Measurements from ENCODE around the gene NOS3. TPM values are rescaled to one million over a fixed set of nuclear protein-coding genes. Genes with fewer than 3 reads are reported as not detected.

The NOS3 gene
- total RNA-seq, 2 donors from 2014 or later: 4.0 to 4.2 TPM

DNA sequence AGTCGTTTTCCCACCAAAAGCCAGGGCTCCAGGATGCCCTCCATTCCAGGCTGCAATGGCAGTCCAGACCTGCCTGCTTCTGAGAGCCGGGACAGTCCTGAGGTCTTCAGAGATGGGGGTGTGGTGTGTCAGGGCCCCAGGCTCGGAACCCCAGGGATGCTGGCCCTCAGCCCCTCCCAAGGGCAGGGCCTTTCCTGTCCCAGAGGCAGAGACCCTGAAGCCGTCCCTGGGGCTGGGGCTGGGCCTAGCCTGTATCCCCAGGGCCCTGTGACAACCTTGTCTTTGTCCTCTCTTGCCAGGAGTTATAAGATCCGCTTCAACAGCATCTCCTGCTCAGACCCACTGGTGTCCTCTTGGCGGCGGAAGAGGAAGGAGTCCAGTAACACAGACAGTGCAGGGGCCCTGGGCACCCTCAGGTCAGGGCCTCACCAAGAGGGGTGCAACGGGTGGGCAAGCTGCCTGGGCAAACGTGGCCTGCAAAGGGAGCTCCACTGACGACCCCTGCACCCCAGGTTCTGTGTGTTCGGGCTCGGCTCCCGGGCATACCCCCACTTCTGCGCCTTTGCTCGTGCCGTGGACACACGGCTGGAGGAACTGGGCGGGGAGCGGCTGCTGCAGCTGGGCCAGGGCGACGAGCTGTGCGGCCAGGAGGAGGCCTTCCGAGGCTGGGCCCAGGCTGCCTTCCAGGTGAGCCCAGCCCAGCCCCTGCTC, 15.9 kb downstream of the NOS3 start:
- Histone ChIP-seq H3K9me3 (no peaks in the 10 kb centered on the region), H3K27ac (no peak overlapping the region), H3K4me1 (no peaks in the 10 kb centered on the region), H3K4me3 (no peak overlapping the region), H3K9ac (ENCODE audit: low read depth in 2 of 2, low read length in 2 of 2) (no peak overlapping the region), H3K36me3 (no peaks in the 10 kb centered on the region), H3K27me3 (no peaks in the 10 kb centered on the region)
- TF ChIP-seq, protein P1, sequence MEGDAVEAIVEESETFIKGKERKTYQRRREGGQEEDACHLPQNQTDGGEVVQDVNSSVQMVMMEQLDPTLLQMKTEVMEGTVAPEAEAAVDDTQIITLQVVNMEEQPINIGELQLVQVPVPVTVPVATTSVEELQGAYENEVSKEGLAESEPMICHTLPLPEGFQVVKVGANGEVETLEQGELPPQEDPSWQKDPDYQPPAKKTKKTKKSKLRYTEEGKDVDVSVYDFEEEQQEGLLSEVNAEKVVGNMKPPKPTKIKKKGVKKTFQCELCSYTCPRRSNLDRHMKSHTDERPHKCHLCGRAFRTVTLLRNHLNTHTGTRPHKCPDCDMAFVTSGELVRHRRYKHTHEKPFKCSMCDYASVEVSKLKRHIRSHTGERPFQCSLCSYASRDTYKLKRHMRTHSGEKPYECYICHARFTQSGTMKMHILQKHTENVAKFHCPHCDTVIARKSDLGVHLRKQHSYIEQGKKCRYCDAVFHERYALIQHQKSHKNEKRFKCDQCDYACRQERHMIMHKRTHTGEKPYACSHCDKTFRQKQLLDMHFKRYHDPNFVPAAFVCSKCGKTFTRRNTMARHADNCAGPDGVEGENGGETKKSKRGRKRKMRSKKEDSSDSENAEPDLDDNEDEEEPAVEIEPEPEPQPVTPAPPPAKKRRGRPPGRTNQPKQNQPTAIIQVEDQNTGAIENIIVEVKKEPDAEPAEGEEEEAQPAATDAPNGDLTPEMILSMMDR (IDR thresholded peaks at IDR 0.05): no peak
- intact Hi-C loops (cut with DNase I): no loop called here
- DNase-seq: no peak

DNA sequence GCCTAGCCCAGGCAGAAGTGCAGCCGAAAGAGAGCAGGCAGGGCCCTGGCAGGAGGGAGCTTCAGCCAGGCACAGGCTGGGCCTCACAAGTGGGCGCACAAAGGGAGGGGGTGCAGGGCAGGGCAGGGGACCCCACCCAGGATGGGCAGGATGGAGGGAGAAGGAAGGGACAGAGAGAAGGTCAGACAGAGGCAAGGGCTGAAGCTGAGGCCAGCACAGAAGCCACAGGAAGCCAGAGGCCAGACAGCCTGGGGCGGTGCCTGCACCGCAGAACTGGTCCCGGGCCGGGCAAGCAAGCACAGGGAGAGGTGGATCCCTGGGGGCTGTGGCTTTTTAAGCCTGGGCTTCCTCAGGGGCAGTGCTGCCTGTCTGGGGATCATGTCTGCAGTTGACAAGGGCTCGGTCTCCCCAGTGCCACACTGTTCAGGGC, 16.7 kb downstream of the NOS3 start:
- Histone ChIP-seq H3K9ac (ENCODE audit: low read depth in 2 of 2, low read length in 2 of 2) (no peak overlapping the region), H3K4me3 (no peak overlapping the region), H3K9me3 (no peaks in the 10 kb centered on the region), H3K27me3 (no peaks in the 10 kb centered on the region), H3K36me3 (no peaks in the 10 kb centered on the region), H3K4me1 (no peaks in the 10 kb centered on the region), H3K27ac (no peak overlapping the region)
- no peak for DNase-seq
- intact Hi-C loops (cut with DNase I): no loop called here
- TF ChIP-seq, protein P1 (IDR thresholded peaks at IDR 0.05): no peak

DNA sequence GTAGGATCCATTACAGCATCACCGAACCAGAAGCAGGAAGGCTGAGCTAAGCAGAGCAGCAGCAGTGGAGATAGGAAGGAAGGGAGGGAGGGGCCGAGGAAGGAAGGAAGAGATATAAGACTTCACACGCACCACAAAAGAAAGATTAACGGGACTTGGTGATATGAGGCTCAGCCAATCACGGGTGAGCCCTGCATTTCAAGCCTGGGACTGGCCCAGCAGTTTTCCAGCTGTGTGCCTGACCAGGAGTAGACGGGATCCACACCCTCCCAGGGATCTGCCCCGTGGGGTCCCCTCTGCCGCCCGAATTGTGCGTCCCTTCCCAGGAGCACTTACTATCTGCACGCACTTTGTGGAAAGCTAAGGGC, 17.3 kb downstream of the NOS3 start:
- Histone ChIP-seq H3K36me3 (no peaks in the 10 kb centered on the region), H3K4me3 (no peak overlapping the region), H3K27ac (no peak overlapping the region), H3K9me3 (no peaks in the 10 kb centered on the region), H3K4me1 (no peaks in the 10 kb centered on the region), H3K9ac (ENCODE audit: low read depth in 2 of 2, low read length in 2 of 2) (peak overlapping the region in 1 of 2 donors; percentile 21), H3K27me3 (no peaks in the 10 kb centered on the region)
- TF ChIP-seq, protein P1 (IDR thresholded peaks at IDR 0.05): no peak
- intact Hi-C loops (cut with DNase I): no loop called here
- DNase-seq: no peak

DNA sequence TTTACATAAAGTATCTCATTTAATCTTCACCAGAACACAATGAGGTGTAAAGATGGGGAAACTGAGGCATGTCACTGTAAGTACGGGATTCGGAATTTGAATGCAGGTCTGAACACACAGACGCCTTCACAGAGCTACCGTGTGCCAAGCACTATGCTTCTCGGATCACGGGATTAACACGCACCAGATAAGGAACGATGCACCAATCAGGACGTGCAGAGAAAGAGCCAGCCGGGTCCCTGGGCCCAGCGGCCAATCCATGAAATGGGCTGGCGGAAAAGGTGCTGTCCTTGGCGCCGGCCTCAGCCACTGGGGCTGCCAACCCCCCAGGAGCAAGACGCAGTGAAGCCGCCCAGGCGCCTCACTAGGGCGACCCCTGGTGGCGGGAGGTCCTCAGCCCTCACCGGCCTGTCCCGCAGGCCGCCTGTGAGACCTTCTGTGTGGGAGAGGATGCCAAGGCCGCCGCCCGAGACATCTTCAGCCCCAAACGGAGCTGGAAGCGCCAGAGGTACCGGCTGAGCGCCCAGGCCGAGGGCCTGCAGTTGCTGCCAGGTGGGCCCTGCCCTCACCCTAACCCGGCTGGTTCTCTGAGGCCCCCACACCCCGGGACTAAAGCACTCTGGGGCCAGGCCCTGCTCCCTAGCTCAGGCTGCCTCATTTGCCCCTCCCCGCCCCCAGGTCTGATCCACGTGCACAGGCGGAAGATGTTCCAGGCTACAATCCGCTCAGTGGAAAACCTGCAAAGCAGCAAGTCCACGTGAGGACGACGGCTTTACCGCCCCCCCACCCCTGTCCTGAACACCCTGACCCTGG, 17.9 kb downstream of the NOS3 start:
- no peaks in the 10 kb centered on the region for H3K4me1 ChIP-seq
- H3K9me3 ChIP-seq: no peaks in the 10 kb centered on the region
- intact Hi-C loops (cut with DNase I): no loop called here
- H3K27me3 ChIP-seq: no peaks in the 10 kb centered on the region
- TF ChIP-seq, protein P1 (IDR thresholded peaks at IDR 0.05): peak; percentile 60
- peak; percentile 71 for DNase-seq
- H3K9ac ChIP-seq (ENCODE audit: low read depth in 2 of 2, low read length in 2 of 2): peak overlapping the region in 1 of 2 donors; percentile 21
- no peak overlapping the region for H3K27ac ChIP-seq
- H3K4me3 ChIP-seq: no peak overlapping the region
- H3K36me3 ChIP-seq: no peaks in the 10 kb centered on the region

DNA sequence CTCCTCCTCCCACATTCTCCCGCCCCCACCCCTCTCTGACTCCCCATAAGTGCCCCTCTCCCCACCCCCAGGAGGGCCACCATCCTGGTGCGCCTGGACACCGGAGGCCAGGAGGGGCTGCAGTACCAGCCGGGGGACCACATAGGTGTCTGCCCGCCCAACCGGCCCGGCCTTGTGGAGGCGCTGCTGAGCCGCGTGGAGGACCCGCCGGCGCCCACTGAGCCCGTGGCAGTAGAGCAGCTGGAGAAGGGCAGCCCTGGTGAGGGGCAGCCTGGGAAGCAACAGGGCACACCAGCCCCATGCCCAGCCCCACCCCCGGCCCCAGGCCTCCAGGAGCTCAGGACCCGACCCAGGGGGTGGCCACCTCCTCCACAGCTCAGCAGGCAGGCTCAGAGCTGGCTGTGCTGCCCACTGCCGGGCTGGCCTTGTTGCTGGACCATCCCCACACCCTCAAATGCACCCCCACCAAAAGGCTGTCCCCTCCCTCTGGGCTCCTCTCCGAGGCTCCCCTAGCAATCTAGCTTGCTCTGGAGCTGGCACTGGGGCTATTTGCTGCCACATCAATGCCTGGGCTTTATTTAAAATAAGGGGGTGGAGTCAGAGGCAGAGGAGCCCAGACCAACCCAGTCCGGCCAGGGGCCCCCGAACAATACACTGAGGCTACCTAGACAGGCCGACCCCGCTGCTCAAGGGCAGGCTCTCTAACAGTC, 18.7 kb downstream of the NOS3 start:
- no peaks in the 10 kb centered on the region for H3K9me3 ChIP-seq
- no peaks in the 10 kb centered on the region for H3K36me3 ChIP-seq
- H3K4me3 ChIP-seq: no peak overlapping the region
- no peak overlapping the region for H3K27ac ChIP-seq
- TF ChIP-seq, protein P1 (IDR thresholded peaks at IDR 0.05): no peak
- intact Hi-C loops (cut with DNase I): no loop called here
- no peaks in the 10 kb centered on the region for H3K27me3 ChIP-seq
- H3K9ac ChIP-seq (ENCODE audit: low read depth in 2 of 2, low read length in 2 of 2): no peak overlapping the region
- no peak for DNase-seq
- H3K4me1 ChIP-seq: no peaks in the 10 kb centered on the region

Measured in colonic mucosa (tissue), 4 donors.